Smooth muscle cell (in vitro differentiated cells): ENCODE data around the gene QRSL1. TPM values are rescaled to one million over a fixed set of nuclear protein-coding genes. Genes with fewer than 3 reads are reported as not detected.

ENCODE experiments used
- DNase-seq: peaks from one replicate; lab custom pipeline; 2025; ENCODE audit not compliant: unreplicated experiment; lab: John Stamatoyannopoulos, UW
- H2AFZ ChIP-seq: fragments of 200-600 bp; sonication (generic); 2 replicates; pipeline ENCODE4 v1.6.0; 2016; ENCODE audit warnings: antibody characterized with exemption, low read depth, mild to moderate bottlenecking
- H3F3A ChIP-seq: fragments of 200-600 bp; sonication (generic); 2 replicates; pipeline ENCODE4 v1.6.0; 2017; ENCODE audit warnings: antibody characterized with exemption, low read depth
- H3K27ac ChIP-seq: fragments of 200-600 bp; sonication (generic); 2 replicates; pipeline ENCODE4 v1.5.1; 2016; ENCODE audit warnings: low read depth, mild to moderate bottlenecking
- H3K27me3 ChIP-seq: fragments of 200-600 bp; sonication (generic); 2 replicates; pipeline ENCODE4 v1.6.1; 2016; ENCODE audit warnings: low read depth, mild to moderate bottlenecking
- H3K36me3 ChIP-seq: fragments of 200-600 bp; sonication (generic); 2 replicates; pipeline ENCODE4 v1.5.1; 2016; ENCODE audit warnings: low read depth
- H3K4me1 ChIP-seq: fragments of 200-600 bp; sonication (generic); 2 replicates; pipeline ENCODE4 v1.5.1; 2016; ENCODE audit warnings: low read depth
- H3K4me2 ChIP-seq: fragments of 200-600 bp; sonication (generic); 2 replicates; pipeline ENCODE4 v1.6.0; 2016; ENCODE audit warnings: mild to moderate bottlenecking
- H3K4me3 ChIP-seq: fragments of 200-600 bp; sonication (generic); 2 replicates; pipeline ENCODE4 v1.5.1; 2016; ENCODE audit warnings: mild to moderate bottlenecking
- H3K79me2 ChIP-seq: fragments of 200-600 bp; sonication (generic); 2 replicates; pipeline ENCODE4 v1.6.0; 2016; ENCODE audit warnings: low read depth, mild to moderate bottlenecking
- H3K9ac ChIP-seq: fragments of 200-600 bp; sonication (generic); 2 replicates; pipeline ENCODE4 v1.6.0; 2016; ENCODE audit warnings: low read depth
- H3K9me3 ChIP-seq: fragments of 200-600 bp; sonication (generic); replicated peaks from 2 replicates; pipeline ENCODE4 v1.5.1; 2016; ENCODE audit warnings: low read depth
- H4K20me1 ChIP-seq: fragments of 200-600 bp; sonication (generic); 2 replicates; pipeline ENCODE4 v1.6.0; 2016; ENCODE audit warnings: low read depth
- CTCF ChIP-seq: fragments of 200-600 bp; sonication (generic); IDR thresholded peaks from 2 replicates; pipeline ENCODE4 v1.5.1; 2017; ENCODE audit warnings: borderline replicate concordance, mild to moderate bottlenecking, antibody characterized with exemption; ENCODE audit not compliant: insufficient read depth, poor library complexity, severe bottlenecking
- WGBS: methylation state at CpG from one replicate; pipeline ENCODE4 v1.1.7; 2016; ENCODE audit warnings: low lambda C conversion rate; 5-methylcytosine and 5-hydroxymethylcytosine counted together
- polyA plus RNA-seq: library from polyadenylated mRNA; unstranded; fragments of >200 nt; fragmentation: Nextera tagmentation; extraction: Ambion mirVana; gene quantifications from 2 replicates; pipeline ENCODE4 v1.2.1, GENCODE V29; 2016
- total RNA-seq: library from RNA; depleted of rRNA; stranded (reverse); fragments of >200 nt; gene quantifications from 2 replicates; pipeline ENCODE4 v1.2.3, GENCODE V29; 2014

Gene QRSL1
- total and polyA plus RNA-seq, 2 experiments from 2014 or later, result 8.9 to 10.4 TPM

- Histone ChIP-seq H3K4me3 (no peak overlapping the region), H3K9me3 (no peaks in the 10 kb centered on the region), H3K4me1 (no peaks in the 10 kb centered on the region), H4K20me1 (no peaks in the 10 kb centered on the region), H3F3A (no peaks in the 10 kb centered on the region), H3K9ac (no peak overlapping the region), H3K36me3 (no peaks in the 10 kb centered on the region), H3K27ac (no peak overlapping the region), H3K4me2 (no peak overlapping the region), H3K27me3 (no peaks in the 10 kb centered on the region), H3K79me2 (no peaks in the 10 kb centered on the region), H2AFZ (no peak overlapping the region)
- DNase-seq, result no peak
- 86% methylated on average over 3 of the region's 3 CpGs for WGBS
- TF ChIP-seq CTCF, result no peak
Measured at GRCh38 chr6:106591111-106591825, 38.1 kb upstream of the QRSL1 start.

- 47% methylated on average over 2 of the region's 2 CpGs for WGBS
- H3K4me2 ChIP-seq, result no peak overlapping the region
- no peaks in the 10 kb centered on the region for H3K27me3 ChIP-seq
- no peaks in the 10 kb centered on the region for H3K36me3 ChIP-seq
- TF ChIP-seq CTCF, result no peak
- H3K27ac ChIP-seq, result no peak overlapping the region
- no peak for DNase-seq
- H3K4me3 ChIP-seq, result no peak overlapping the region
- no peak overlapping the region for H2AFZ ChIP-seq
- H3F3A ChIP-seq, result no peaks in the 10 kb centered on the region
- no peak overlapping the region for H3K9ac ChIP-seq
- no peaks in the 10 kb centered on the region for H3K9me3 ChIP-seq
- H3K79me2 ChIP-seq, result no peaks in the 10 kb centered on the region
- H3K4me1 ChIP-seq, result no peaks in the 10 kb centered on the region
- H4K20me1 ChIP-seq, result no peaks in the 10 kb centered on the region
Measured at GRCh38 chr6:106599440-106599839, 29.9 kb upstream of the QRSL1 start.

- TF ChIP-seq CTCF, result no peak
- DNase-seq, result no peak
- no peaks in the 10 kb centered on the region for H3K4me1 ChIP-seq
- no peaks in the 10 kb centered on the region for H3F3A ChIP-seq
- H2AFZ ChIP-seq, result no peak overlapping the region
- no peak overlapping the region for H3K27ac ChIP-seq
- H3K9me3 ChIP-seq, result no peaks in the 10 kb centered on the region
- H3K36me3 ChIP-seq, result no peaks in the 10 kb centered on the region
- 70% methylated on average over 2 of the region's 2 CpGs for WGBS
- no peak overlapping the region for H3K4me3 ChIP-seq
- no peaks in the 10 kb centered on the region for H4K20me1 ChIP-seq
- no peaks in the 10 kb centered on the region for H3K79me2 ChIP-seq
- H3K9ac ChIP-seq, result no peak overlapping the region
- no peaks in the 10 kb centered on the region for H3K27me3 ChIP-seq
- H3K4me2 ChIP-seq, result no peak overlapping the region
Measured at GRCh38 chr6:106600329-106600728, 29.0 kb upstream of the QRSL1 start.

GRCh38 chr6:106608080-106608668 lies 21.2 kb upstream of the QRSL1 start:
- no peaks in the 10 kb centered on the region for H3K4me1 ChIP-seq
- H3F3A ChIP-seq, result no peaks in the 10 kb centered on the region
- H2AFZ ChIP-seq, result no peak overlapping the region
- peak; percentile 60 for TF ChIP-seq CTCF
- no peak for DNase-seq
- no peak overlapping the region for H3K4me2 ChIP-seq
- no peak overlapping the region for H3K4me3 ChIP-seq
- no peak overlapping the region for H3K9ac ChIP-seq
- no peaks in the 10 kb centered on the region for H3K27me3 ChIP-seq
- H4K20me1 ChIP-seq, result no peaks in the 10 kb centered on the region
- H3K79me2 ChIP-seq, result no peaks in the 10 kb centered on the region
- 19% methylated on average over 2 of the region's 2 CpGs for WGBS
- H3K9me3 ChIP-seq, result no peaks in the 10 kb centered on the region
- no peak overlapping the region for H3K27ac ChIP-seq
- H3K36me3 ChIP-seq, result no peaks in the 10 kb centered on the region
